Measurements from ENCODE around the gene SPIRE1. TPM values are rescaled to one million over a fixed set of nuclear protein-coding genes. Genes with fewer than 3 reads are reported as not detected.
"Not testable (repeated sequence)": the region's sequence is repeated elsewhere in the genome, so short reads cannot be mapped to it uniquely, and the experiment has no call there.

The SPIRE1 gene
- total and polyA plus RNA-seq, 2 of the 4 experiments (the other 2 are of a cell fraction), result 11.6 to 31.4 TPM

- POLR2A ChIA-PET (ENCODE audit: unreplicated experiment), result no interaction called here
- intact Hi-C loops (cut with micrococcal nuclease), result no loop called here
- dilution Hi-C loops (cut with HindIII; ENCODE audit: low sequenced_read_pairs, unreplicated experiment), result no loop called here
- H3K79me1 ChIP-seq (ENCODE audit: low read depth in 1 of 2, low read length in 2 of 2), result peaks cover 21 to 43% of the 10 kb centered on the region in 2 experiments
- no peak overlapping the region for H4K8ac ChIP-seq (ENCODE audit: low read depth in 2 of 2, low read length in 2 of 2)
- no peak overlapping the region for H3K23ac ChIP-seq (ENCODE audit: low read depth, low read length)
- peaks cover 15% of the 10 kb centered on the region for H4K20me1 ChIP-seq (ENCODE audit: insufficient read depth, low read length)
- no peak overlapping the region for H2AK5ac ChIP-seq (ENCODE audit: low read depth, low read length)
- no peak overlapping the region for H4K91ac ChIP-seq (ENCODE audit: insufficient read depth, low read depth, low read length)
- H3K4me3 ChIP-seq (ENCODE audit: insufficient read depth, low read depth, low read length), result no peak overlapping the region
- no peak overlapping the region for H3K27ac ChIP-seq (ENCODE audit: insufficient read depth, low read length)
- no peaks in the 10 kb centered on the region; the same call in 1 of the 2 replicates for H3K4me1 ChIP-seq (ENCODE audit: control insufficient read depth, insufficient read depth, low read length)
- DNase-seq (no peak), ATAC-seq (ENCODE audit: low read depth) (no peak)
- no peak overlapping the region for H3K9ac ChIP-seq (ENCODE audit: low read depth, low read length)
- no TSS peak for BruUV-seq (replicated peaks)
- no peak overlapping the region for H2BK5ac ChIP-seq (ENCODE audit: low read depth, low read length, poor library complexity, severe bottlenecking)
- TF ChIP-seq RAD21 (IDR thresholded peaks at IDR 0.05; ENCODE audit: low read length) (no peak), RCOR1 (IDR thresholded peaks at IDR 0.05; ENCODE audit: insufficient replicate concordance, low read length) (no peak), FOS (IDR thresholded peaks at IDR 0.05; ENCODE audit: low read depth, low read length) (no peak), RFX5 (IDR thresholded peaks at IDR 0.05; ENCODE audit: low read depth, low read length) (no peak), ELK1 (IDR thresholded peaks at IDR 0.05; ENCODE audit: borderline replicate concordance, low read depth, low read length) (no peak), CHD1 (IDR thresholded peaks at IDR 0.05; ENCODE audit: low read depth, low read length) (no peak)
- H3K14ac ChIP-seq (replicated peaks; ENCODE audit: low read depth, low read length), result no peak overlapping the region
- peaks cover 10% of the 10 kb centered on the region for H3K9me1 ChIP-seq (ENCODE audit: insufficient read depth, low read length)
- no peak overlapping the region for H2AFZ ChIP-seq (replicated peaks; ENCODE audit: low read length, poor library complexity)
- no peak overlapping the region for H3K18ac ChIP-seq (ENCODE audit: low read depth, low read length)
- H2BK120ac ChIP-seq (ENCODE audit: low read depth, low read length), result no peak overlapping the region
- no peak overlapping the region for H3K4me2 ChIP-seq (ENCODE audit: low read depth, low read length)
- H3K56ac ChIP-seq (ENCODE audit: extremely low read depth, insufficient read depth, low read length), result no peak overlapping the region
- H3K36me3 ChIP-seq (ENCODE audit: control insufficient read depth, insufficient read depth, low read length), result no peaks in the 10 kb centered on the region
- H3K9me3 ChIP-seq (ENCODE audit: control insufficient read depth, insufficient read depth, low read length), result no peaks in the 10 kb centered on the region; the same call in 1 of the 2 replicates
- no peak overlapping the region for H2BK20ac ChIP-seq (ENCODE audit: low read depth, low read length)
- 100% methylated on average over 1 of the region's 4 CpGs; no CpG with 5 or more reads in 1 of the 2 experiments for WGBS, 2 experiments (ENCODE audit: extremely low coverage in 2 of 2, insufficient read length in 1 of 2)
- no peak overlapping the region for H3K4ac ChIP-seq (ENCODE audit: low read depth, low read length)
- in situ Hi-C loops (cut with MboI; ENCODE audit: low sequenced_read_pairs), result no loop called here
- no peaks in the 10 kb centered on the region for H3K27me3 ChIP-seq (ENCODE audit: control insufficient read depth, insufficient read depth, low read length)
- H2AK9ac ChIP-seq (replicated peaks; ENCODE audit: low read depth, low read length, poor library complexity), result no peak overlapping the region
- H2BK15ac ChIP-seq (ENCODE audit: low read depth, low read length), result no peak overlapping the region
- CTCF ChIA-PET, result no interaction called here
- no peak overlapping the region for H4K5ac ChIP-seq (ENCODE audit: low read depth, low read length)
These were observed 105.0 kb downstream of the SPIRE1 start for GRCh38 chr18:12552879-12553242.

- H2AFZ ChIP-seq (replicated peaks; ENCODE audit: low read length, poor library complexity); H3K4me1 ChIP-seq (ENCODE audit: control insufficient read depth, insufficient read depth, low read length); dilution Hi-C loops (cut with HindIII; ENCODE audit: low sequenced_read_pairs, unreplicated experiment); H3K9me3 ChIP-seq (ENCODE audit: control insufficient read depth, insufficient read depth, low read length); H3K9ac ChIP-seq (ENCODE audit: low read depth, low read length); H2BK5ac ChIP-seq (ENCODE audit: low read depth, low read length, poor library complexity, severe bottlenecking); in situ Hi-C loops (cut with MboI; ENCODE audit: low sequenced_read_pairs); H3K18ac ChIP-seq (ENCODE audit: low read depth, low read length); H3K56ac ChIP-seq (ENCODE audit: extremely low read depth, insufficient read depth, low read length); H2BK15ac ChIP-seq (ENCODE audit: low read depth, low read length); H2AK5ac ChIP-seq (ENCODE audit: low read depth, low read length); H2BK120ac ChIP-seq (ENCODE audit: low read depth, low read length); H3K27ac ChIP-seq (ENCODE audit: insufficient read depth, low read length); H2AK9ac ChIP-seq (replicated peaks; ENCODE audit: low read depth, low read length, poor library complexity); H3K4ac ChIP-seq (ENCODE audit: low read depth, low read length); H3K4me3 ChIP-seq (ENCODE audit: insufficient read depth, low read depth, low read length); H4K91ac ChIP-seq (ENCODE audit: insufficient read depth, low read depth, low read length); H4K8ac ChIP-seq (ENCODE audit: low read depth in 2 of 2, low read length in 2 of 2); H2BK20ac ChIP-seq (ENCODE audit: low read depth, low read length); H3K4me2 ChIP-seq (ENCODE audit: low read depth, low read length); H3K14ac ChIP-seq (replicated peaks; ENCODE audit: low read depth, low read length); BruUV-seq (replicated peaks); CTCF ChIA-PET; H3K36me3 ChIP-seq (ENCODE audit: control insufficient read depth, insufficient read depth, low read length); H4K5ac ChIP-seq (ENCODE audit: low read depth, low read length); H3K27me3 ChIP-seq (ENCODE audit: control insufficient read depth, insufficient read depth, low read length); intact Hi-C loops (cut with micrococcal nuclease); H3K23ac ChIP-seq (ENCODE audit: low read depth, low read length): not testable (repeated sequence)
- POLR2A ChIA-PET (ENCODE audit: unreplicated experiment), result interaction anchor here (0.7 kb wide), 1 partner anchor 19 kb away, joined by 3 read pairs; no protein-coding TSS in a partner anchor
- 88% methylated on average over 4 of the region's 13 CpGs; no CpG with 5 or more reads in 1 of the 2 experiments for WGBS, 2 experiments (ENCODE audit: extremely low coverage in 2 of 2, insufficient read length in 1 of 2)
- H4K20me1 ChIP-seq (ENCODE audit: insufficient read depth, low read length), result peaks cover 15% of the 10 kb centered on the region
- H3K79me1 ChIP-seq (ENCODE audit: low read depth in 1 of 2, low read length in 2 of 2), result peaks cover 25 to 49% of the 10 kb centered on the region in 2 experiments
- H3K9me1 ChIP-seq (ENCODE audit: insufficient read depth, low read length), result peaks cover 10% of the 10 kb centered on the region
- ATAC-seq (ENCODE audit: low read depth), result peak; percentile 66
- peak; percentile 74 for DNase-seq
These were observed 105.7 kb downstream of the SPIRE1 start for GRCh38 chr18:12551943-12552878.

Data from IMR-90 (cell line).